Myometrial cell (primary cell): Measurements from ENCODE around the gene CEP76. TPM values are rescaled to one million over a fixed set of nuclear protein-coding genes. Genes with fewer than 3 reads are reported as not detected.

ENCODE experiments used
- total RNA-seq: library from RNA; depleted of rRNA; stranded (reverse); fragments of >200 nt; gene quantifications from 2 replicates; pipeline ENCODE4 v1.2.3, GENCODE V29; 2015

Gene CEP76, protein sequence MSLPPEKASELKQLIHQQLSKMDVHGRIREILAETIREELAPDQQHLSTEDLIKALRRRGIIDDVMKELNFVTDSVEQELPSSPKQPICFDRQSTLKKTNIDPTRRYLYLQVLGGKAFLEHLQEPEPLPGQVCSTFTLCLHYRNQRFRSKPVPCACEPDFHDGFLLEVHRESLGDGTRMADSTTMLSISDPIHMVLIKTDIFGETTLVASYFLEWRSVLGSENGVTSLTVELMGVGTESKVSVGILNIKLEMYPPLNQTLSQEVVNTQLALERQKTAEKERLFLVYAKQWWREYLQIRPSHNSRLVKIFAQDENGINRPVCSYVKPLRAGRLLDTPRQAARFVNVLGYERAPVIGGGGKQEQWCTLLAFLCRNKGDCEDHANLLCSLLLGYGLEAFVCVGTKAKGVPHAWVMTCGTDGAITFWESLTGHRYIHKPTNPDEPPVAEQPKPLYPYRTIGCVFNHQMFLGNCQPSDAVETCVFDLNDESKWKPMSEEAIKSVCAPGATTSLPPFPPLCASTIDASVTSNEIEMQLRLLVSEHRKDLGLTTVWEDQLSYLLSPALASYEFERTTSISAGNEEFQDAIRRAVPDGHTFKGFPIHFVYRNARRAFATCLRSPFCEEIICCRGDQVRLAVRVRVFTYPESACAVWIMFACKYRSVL
- total RNA-seq = 6.9 and 10.1 TPM in 2 replicates

DNA sequence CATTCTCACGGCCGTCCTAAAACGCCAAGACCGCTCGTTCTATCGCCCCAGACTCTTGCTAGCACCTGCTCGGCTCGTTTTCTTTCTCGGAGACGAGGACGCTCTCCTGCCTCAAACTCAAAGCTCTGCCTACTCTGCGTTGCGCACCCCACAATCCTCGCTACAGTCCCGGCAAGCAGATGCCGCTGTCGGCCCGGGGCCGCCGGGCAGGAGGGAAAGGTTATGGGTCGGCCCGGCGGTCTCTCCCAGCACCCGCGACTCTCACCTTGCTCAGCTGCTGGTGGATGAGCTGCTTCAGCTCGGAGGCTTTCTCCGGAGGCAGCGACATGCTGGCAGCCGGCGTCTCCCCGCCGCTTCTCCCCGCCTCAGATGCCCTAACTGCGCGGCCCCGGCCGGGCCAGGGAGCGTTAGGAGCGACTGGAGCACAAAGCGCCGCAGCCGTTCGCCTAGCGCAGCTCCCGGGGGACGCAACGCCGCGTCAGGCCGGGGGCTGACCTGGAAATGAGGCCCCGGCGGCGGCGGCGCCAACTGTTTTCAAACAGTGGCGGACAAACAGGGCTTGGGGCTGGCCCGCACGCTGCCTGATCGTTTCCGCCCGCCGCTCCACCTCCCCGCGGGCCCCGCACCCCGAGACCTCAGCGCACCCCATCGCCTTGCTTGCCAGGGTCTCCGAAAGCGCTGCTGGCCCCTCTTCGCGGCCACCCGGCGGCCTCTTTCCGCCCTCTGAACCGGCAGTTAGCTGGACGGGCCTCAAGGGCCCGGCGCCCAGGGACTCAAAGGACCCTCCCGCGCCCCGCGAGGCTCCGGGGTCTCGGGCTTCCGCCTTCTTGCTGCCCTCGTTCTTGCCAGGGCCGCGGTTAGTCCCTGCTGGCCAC is at the start of gene CEP76, which contains the start of gene PSMG2:
TSS of gene CEP76 (minus strand) at position 503 of the 875 bp plus-strand sequence. CDS start at position 328, 175 bp downstream.
TSS of gene PSMG2 (plus strand) at position 822 of the 875 bp plus-strand sequence. CDS start 66 bp downstream, outside the sequence.

GRCh38 chr18:12657684-12658425 is 44.7 kb downstream of the CEP76 start, which contains the start of gene SPIRE1:
SPIRE1 (minus strand) TSS chr18:12658107; CDS start chr18:12657866, 241 bp downstream.

Other genes with a start within 250 kb of the CEP76 start
- 19.1 and 22.2 TPM in 2 replicates for gene SPIRE1, start 44.6 kb downstream of the CEP76 start, total RNA-seq
- 97.2 and 104 TPM in 2 replicates for gene PSMG2, start 319 bp upstream of the CEP76 start, total RNA-seq
- 22.8 and 45.4 TPM in 2 replicates for gene PTPN2, start 181.5 kb upstream of the CEP76 start, total RNA-seq
- gene SEH1L, start 245.3 kb upstream of the CEP76 start, total RNA-seq = 25.9 and 47.0 TPM in 2 replicates